Central memory CD8-positive, alpha-beta T cell (primary cell): Measurements from ENCODE around the gene CACNA2D1.
"Not testable (repeated sequence)": the region's sequence is repeated elsewhere in the genome, so short reads cannot be mapped to it uniquely, and the experiment has no call there.

ENCODE experiments used
- ATAC-seq: fragments of 150-1000 bp; cut with Tn5 transposase; replicated peaks from 2 replicates; pipeline ENCODE4 v1.10.0; 2022; ENCODE audit warnings: mild to moderate bottlenecking, moderate FRiP score, moderate number of reproducible peaks; ENCODE audit not compliant: poor library complexity, severe bottlenecking; ENCODE audit errors: extremely low read depth
- DNase-seq, 2 donors: peaks; one replicate each; pipeline ENCODE4 v3.0.0; 2021; ENCODE audit warnings: low spot score in 2 of 2
- H3K27ac Mint-ChIP-seq: one replicate; pipeline ENCODE4 v1.8.0; 2022; ENCODE audit warnings: low read depth, mild to moderate bottlenecking, moderate library complexity, mixed read lengths
- H3K27me3 Mint-ChIP-seq: one replicate; pipeline ENCODE4 v1.8.0; 2022; ENCODE audit warnings: mixed read lengths
- H3K36me3 Mint-ChIP-seq: one replicate; pipeline ENCODE4 v1.8.0; 2022; ENCODE audit warnings: mild to moderate bottlenecking, moderate library complexity, mixed read lengths; ENCODE audit not compliant: insufficient read depth
- H3K4me1 Mint-ChIP-seq: one replicate; pipeline ENCODE4 v1.8.0; 2022; ENCODE audit warnings: mixed read lengths
- H3K4me3 Mint-ChIP-seq: one replicate; pipeline ENCODE4 v1.8.0; 2022; ENCODE audit warnings: mild to moderate bottlenecking, moderate library complexity, mixed read lengths
- H3K9me3 Mint-ChIP-seq: one replicate; pipeline ENCODE4 v1.8.0; 2022; ENCODE audit warnings: mixed read lengths

The CACNA2D1 gene

GRCh38 chr7:82404652-82405051 is 38.9 kb downstream of the CACNA2D1 start:
- Mint-ChIP-seq H3K36me3 (no peaks in the 10 kb centered on the region), H3K4me3 (no peak overlapping the region), H3K9me3 (peaks cover 6% of the 10 kb centered on the region), H3K27me3 (no peaks in the 10 kb centered on the region), H3K27ac (no peak overlapping the region), H3K4me1 (no peaks in the 10 kb centered on the region)
- no peak for ATAC-seq
- no peak for DNase-seq

GRCh38 chr7:82404094-82404493 is 39.5 kb downstream of the CACNA2D1 start:
- no peak overlapping the region for H3K4me3 Mint-ChIP-seq
- H3K9me3 Mint-ChIP-seq = peaks cover 6% of the 10 kb centered on the region
- no peak for DNase-seq
- H3K27me3 Mint-ChIP-seq = no peaks in the 10 kb centered on the region
- H3K36me3 Mint-ChIP-seq = no peaks in the 10 kb centered on the region
- no peak overlapping the region for H3K27ac Mint-ChIP-seq
- no peak for ATAC-seq
- no peaks in the 10 kb centered on the region for H3K4me1 Mint-ChIP-seq

- ATAC-seq (no peak), DNase-seq (no peak)
- Mint-ChIP-seq H3K4me3 (no peak overlapping the region), H3K27ac (no peak overlapping the region), H3K4me1 (no peaks in the 10 kb centered on the region), H3K36me3 (no peaks in the 10 kb centered on the region), H3K9me3 (no peaks in the 10 kb centered on the region), H3K27me3 (no peaks in the 10 kb centered on the region)
Observed at GRCh38 chr7:82397879-82398524, 45.6 kb downstream of the CACNA2D1 start.

- Mint-ChIP-seq H3K4me3 (no peak overlapping the region), H3K27me3 (no peaks in the 10 kb centered on the region), H3K36me3 (no peaks in the 10 kb centered on the region), H3K9me3 (no peaks in the 10 kb centered on the region), H3K4me1 (no peaks in the 10 kb centered on the region), H3K27ac (no peak overlapping the region)
- DNase-seq = no peak
- no peak for ATAC-seq
Observed at GRCh38 chr7:82396343-82396742, 47.2 kb downstream of the CACNA2D1 start.

- no peaks in the 10 kb centered on the region for H3K9me3 Mint-ChIP-seq
- no peak for ATAC-seq
- no peaks in the 10 kb centered on the region for H3K27me3 Mint-ChIP-seq
- H3K4me3 Mint-ChIP-seq = no peak overlapping the region
- no peak for DNase-seq
- H3K27ac Mint-ChIP-seq = no peak overlapping the region
- no peaks in the 10 kb centered on the region for H3K36me3 Mint-ChIP-seq
- H3K4me1 Mint-ChIP-seq = no peaks in the 10 kb centered on the region
Observed at GRCh38 chr7:82395147-82395546, 48.4 kb downstream of the CACNA2D1 start.

GRCh38 chr7:82393840-82394220 is 49.7 kb downstream of the CACNA2D1 start:
- Mint-ChIP-seq H3K27me3 (no peaks in the 10 kb centered on the region), H3K36me3 (no peaks in the 10 kb centered on the region), H3K4me3 (no peak overlapping the region), H3K4me1 (no peaks in the 10 kb centered on the region), H3K9me3 (no peaks in the 10 kb centered on the region), H3K27ac (no peak overlapping the region)
- ATAC-seq (no peak), DNase-seq (no peak)

- H3K9me3 Mint-ChIP-seq = no peaks in the 10 kb centered on the region
- no peak overlapping the region for H3K27ac Mint-ChIP-seq
- H3K4me3 Mint-ChIP-seq = no peak overlapping the region
- no peak for ATAC-seq
- H3K36me3 Mint-ChIP-seq = no peaks in the 10 kb centered on the region
- no peaks in the 10 kb centered on the region for H3K27me3 Mint-ChIP-seq
- no peak for DNase-seq
- H3K4me1 Mint-ChIP-seq = no peaks in the 10 kb centered on the region
Observed at GRCh38 chr7:82393076-82393839, 50.3 kb downstream of the CACNA2D1 start.

- DNase-seq (no peak), ATAC-seq (no peak)
- Mint-ChIP-seq H3K9me3 (no peaks in the 10 kb centered on the region), H3K4me3 (no peak overlapping the region), H3K27me3 (no peaks in the 10 kb centered on the region), H3K27ac (no peak overlapping the region), H3K36me3 (no peaks in the 10 kb centered on the region), H3K4me1 (no peaks in the 10 kb centered on the region)
Observed at GRCh38 chr7:82390936-82391335, 52.6 kb downstream of the CACNA2D1 start.

GRCh38 chr7:82389876-82390275 is 53.7 kb downstream of the CACNA2D1 start:
- ATAC-seq = no peak
- no peak for DNase-seq
- no peaks in the 10 kb centered on the region for H3K9me3 Mint-ChIP-seq
- H3K27ac Mint-ChIP-seq = no peak overlapping the region
- no peaks in the 10 kb centered on the region for H3K27me3 Mint-ChIP-seq
- H3K36me3 Mint-ChIP-seq = no peaks in the 10 kb centered on the region
- no peak overlapping the region for H3K4me3 Mint-ChIP-seq
- no peaks in the 10 kb centered on the region for H3K4me1 Mint-ChIP-seq

- Mint-ChIP-seq H3K27ac (no peak overlapping the region), H3K4me1 (no peaks in the 10 kb centered on the region), H3K9me3 (peaks cover 3% of the 10 kb centered on the region), H3K4me3 (no peak overlapping the region), H3K36me3 (peaks cover 1% of the 10 kb centered on the region), H3K27me3 (no peaks in the 10 kb centered on the region)
- DNase-seq (no peak), ATAC-seq (no peak)
Observed at GRCh38 chr7:82388138-82388537, 55.4 kb downstream of the CACNA2D1 start.

GRCh38 chr7:82386571-82386970 is 57.0 kb downstream of the CACNA2D1 start:
- H3K9me3 Mint-ChIP-seq, H3K27me3 Mint-ChIP-seq, H3K4me1 Mint-ChIP-seq, DNase-seq, H3K36me3 Mint-ChIP-seq, H3K4me3 Mint-ChIP-seq, ATAC-seq, H3K27ac Mint-ChIP-seq: not testable (repeated sequence)

GRCh38 chr7:82384779-82385178 is 58.8 kb downstream of the CACNA2D1 start:
- Mint-ChIP-seq H3K27ac (no peak overlapping the region), H3K4me3 (no peak overlapping the region), H3K9me3 (peaks cover 5% of the 10 kb centered on the region), H3K36me3 (peaks cover 2% of the 10 kb centered on the region), H3K4me1 (no peaks in the 10 kb centered on the region), H3K27me3 (no peaks in the 10 kb centered on the region)
- DNase-seq (no peak), ATAC-seq (no peak)

GRCh38 chr7:82384051-82384464 is 59.5 kb downstream of the CACNA2D1 start:
- no peak overlapping the region for H3K4me3 Mint-ChIP-seq
- peaks cover 2% of the 10 kb centered on the region for H3K36me3 Mint-ChIP-seq
- no peak overlapping the region for H3K27ac Mint-ChIP-seq
- DNase-seq = no peak
- no peak for ATAC-seq
- no peaks in the 10 kb centered on the region for H3K4me1 Mint-ChIP-seq
- H3K27me3 Mint-ChIP-seq = no peaks in the 10 kb centered on the region
- H3K9me3 Mint-ChIP-seq = peaks cover 5% of the 10 kb centered on the region
